HG03135 (cell line): ENCODE data around the gene COL6A3.

Experiments used
- ATAC-seq: cut with Tn5 transposase; IDR thresholded peaks from one replicate; pipeline ENCODE4 v1.9.1; 2021; ENCODE audit warnings: mild to moderate bottlenecking, moderate library complexity; ENCODE audit not compliant: unreplicated experiment

The COL6A3 gene

GRCh38 chr2:237413777-237414661, at the start of gene COL6A3:
Gene COL6A3 (minus strand): TSS chr2:237414164. CDS start chr2:237396817, 17,347 bp downstream.
- no peak for ATAC-seq

- ATAC-seq = no peak
Observed at GRCh38 chr2:237459741-237460174, 45.8 kb upstream of the COL6A3 start.

- no peak for ATAC-seq
Observed at GRCh38 chr2:237459226-237459625, 45.3 kb upstream of the COL6A3 start.

- ATAC-seq = no peak
Observed at GRCh38 chr2:237458519-237458918, 44.6 kb upstream of the COL6A3 start.

GRCh38 chr2:237457388-237457941, 43.5 kb upstream of the COL6A3 start:
- ATAC-seq = no peak

- ATAC-seq = no peak
Observed at GRCh38 chr2:237456200-237456843, 42.4 kb upstream of the COL6A3 start.

- no peak for ATAC-seq
Observed at GRCh38 chr2:237455764-237456163, 41.8 kb upstream of the COL6A3 start.

GRCh38 chr2:237453671-237454070, 39.7 kb upstream of the COL6A3 start:
- ATAC-seq = no peak

GRCh38 chr2:237452861-237453260, 38.9 kb upstream of the COL6A3 start:
- ATAC-seq = no peak

GRCh38 chr2:237451643-237452469, 37.9 kb upstream of the COL6A3 start:
- ATAC-seq = no peak

- no peak for ATAC-seq
Observed at GRCh38 chr2:237450583-237450982, 36.6 kb upstream of the COL6A3 start.

GRCh38 chr2:237450108-237450507, 36.1 kb upstream of the COL6A3 start:
- no peak for ATAC-seq

GRCh38 chr2:237449193-237449881, 35.4 kb upstream of the COL6A3 start:
- ATAC-seq = no peak

GRCh38 chr2:237448626-237449025, 34.7 kb upstream of the COL6A3 start:
- ATAC-seq = no peak

GRCh38 chr2:237448171-237448570, 34.2 kb upstream of the COL6A3 start:
- ATAC-seq = no peak

- no peak for ATAC-seq
Observed at GRCh38 chr2:237447496-237447895, 33.5 kb upstream of the COL6A3 start.

GRCh38 chr2:237446338-237446665, 32.3 kb upstream of the COL6A3 start:
- no peak for ATAC-seq

GRCh38 chr2:237445611-237446337, 31.8 kb upstream of the COL6A3 start:
- ATAC-seq = no peak

GRCh38 chr2:237444071-237444470, 30.1 kb upstream of the COL6A3 start:
- no peak for ATAC-seq
